ENCODE data around the gene UNC93A. TPM values are rescaled to one million over a fixed set of nuclear protein-coding genes. Genes with fewer than 3 reads are reported as not detected.

The UNC93A gene
- total RNA-seq, 1 donor from 2014 or later: not detected

DNA sequence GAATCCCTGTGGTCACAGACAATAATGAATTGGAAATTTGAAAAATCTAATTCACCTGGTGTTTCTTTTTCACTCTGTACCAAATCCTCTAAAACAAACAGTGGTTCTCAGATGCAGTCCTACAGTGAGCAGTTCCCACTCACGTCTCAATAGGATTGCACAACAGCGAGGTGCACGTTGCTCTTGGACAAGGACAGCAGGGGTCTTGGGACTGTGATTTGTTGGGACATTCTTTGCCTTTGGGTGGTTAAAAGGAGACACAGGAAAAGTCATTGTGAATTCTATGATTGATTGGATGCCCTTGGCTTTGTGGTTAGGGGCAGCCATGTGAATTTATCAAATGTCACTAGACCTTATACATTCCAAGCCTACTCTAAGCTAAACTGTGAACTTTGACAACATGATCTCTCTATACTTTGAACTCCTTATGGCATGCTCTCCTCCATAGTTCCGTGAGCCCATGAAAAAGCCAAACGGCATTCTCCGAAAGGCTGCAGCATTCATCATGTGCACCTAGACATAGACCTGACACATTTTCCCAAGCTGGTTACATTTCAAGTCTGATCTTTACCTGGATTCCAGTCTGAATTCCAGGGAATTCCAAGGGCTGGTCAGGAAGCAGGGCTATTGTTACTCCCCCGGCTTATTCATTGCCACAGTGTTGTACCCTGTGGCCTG is 647 bp downstream of the UNC93A start:
- no peak for DNase-seq (ENCODE audit: extremely low spot score, unreplicated experiment)
- TF ChIP-seq, protein P1, sequence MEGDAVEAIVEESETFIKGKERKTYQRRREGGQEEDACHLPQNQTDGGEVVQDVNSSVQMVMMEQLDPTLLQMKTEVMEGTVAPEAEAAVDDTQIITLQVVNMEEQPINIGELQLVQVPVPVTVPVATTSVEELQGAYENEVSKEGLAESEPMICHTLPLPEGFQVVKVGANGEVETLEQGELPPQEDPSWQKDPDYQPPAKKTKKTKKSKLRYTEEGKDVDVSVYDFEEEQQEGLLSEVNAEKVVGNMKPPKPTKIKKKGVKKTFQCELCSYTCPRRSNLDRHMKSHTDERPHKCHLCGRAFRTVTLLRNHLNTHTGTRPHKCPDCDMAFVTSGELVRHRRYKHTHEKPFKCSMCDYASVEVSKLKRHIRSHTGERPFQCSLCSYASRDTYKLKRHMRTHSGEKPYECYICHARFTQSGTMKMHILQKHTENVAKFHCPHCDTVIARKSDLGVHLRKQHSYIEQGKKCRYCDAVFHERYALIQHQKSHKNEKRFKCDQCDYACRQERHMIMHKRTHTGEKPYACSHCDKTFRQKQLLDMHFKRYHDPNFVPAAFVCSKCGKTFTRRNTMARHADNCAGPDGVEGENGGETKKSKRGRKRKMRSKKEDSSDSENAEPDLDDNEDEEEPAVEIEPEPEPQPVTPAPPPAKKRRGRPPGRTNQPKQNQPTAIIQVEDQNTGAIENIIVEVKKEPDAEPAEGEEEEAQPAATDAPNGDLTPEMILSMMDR (IDR thresholded peaks at IDR 0.05): no peak
- H3K4me3 Mint-ChIP-seq (ENCODE audit: unreplicated experiment): no peak overlapping the region
- H3K4me1 Mint-ChIP-seq (ENCODE audit: unreplicated experiment): no peaks in the 10 kb centered on the region
- no peaks in the 10 kb centered on the region for H3K36me3 Mint-ChIP-seq (ENCODE audit: unreplicated experiment)
- no peak overlapping the region for H3K27ac Mint-ChIP-seq (ENCODE audit: unreplicated experiment)
- H3K9me3 Mint-ChIP-seq (ENCODE audit: unreplicated experiment): no peaks in the 10 kb centered on the region
- H3K27me3 Mint-ChIP-seq (ENCODE audit: unreplicated experiment): peaks cover 15% of the 10 kb centered on the region

DNA sequence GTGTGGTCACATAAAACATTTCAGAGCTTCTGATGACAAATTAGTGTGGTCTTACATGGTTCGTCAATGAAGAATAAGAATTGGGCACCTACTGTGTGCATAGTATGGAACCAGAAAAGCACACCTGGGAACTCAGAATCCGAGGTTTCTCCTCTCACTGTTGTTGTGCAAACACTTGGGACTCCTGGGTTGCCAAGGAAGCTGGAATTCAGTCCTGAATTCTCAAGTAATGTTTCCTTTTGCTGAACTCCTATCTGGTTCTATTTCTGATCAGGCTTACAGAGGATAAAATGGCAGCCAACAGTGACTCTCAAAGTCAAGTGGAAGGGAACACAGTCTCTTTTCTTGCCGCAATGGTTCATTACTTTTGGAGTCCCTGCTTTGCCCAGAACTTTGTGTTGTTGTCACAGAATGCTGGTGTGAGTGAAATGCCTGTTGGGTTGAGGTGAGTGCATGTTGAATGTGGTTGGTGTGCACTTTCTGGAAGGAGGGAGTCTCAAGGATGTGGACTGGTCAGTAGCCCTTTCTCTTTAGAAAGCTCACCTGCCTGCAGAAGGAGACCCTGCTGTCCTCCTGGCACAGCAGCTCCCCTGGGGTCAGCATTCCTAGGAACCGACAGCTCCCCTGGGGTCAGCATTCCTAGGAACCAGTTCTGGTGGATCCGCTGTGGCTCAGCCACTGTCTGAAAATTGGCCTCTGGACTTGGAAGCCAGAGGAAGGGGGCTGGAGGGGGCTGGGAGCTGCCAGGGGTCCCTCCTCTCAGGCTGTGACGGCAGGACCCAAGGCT is 1.4 kb downstream of the UNC93A start:
- TF ChIP-seq, protein P1 (IDR thresholded peaks at IDR 0.05): no peak
- Mint-ChIP-seq H3K4me1 (ENCODE audit: unreplicated experiment) (no peaks in the 10 kb centered on the region), H3K9me3 (ENCODE audit: unreplicated experiment) (no peaks in the 10 kb centered on the region), H3K36me3 (ENCODE audit: unreplicated experiment) (no peaks in the 10 kb centered on the region), H3K27me3 (ENCODE audit: unreplicated experiment) (peaks cover 17% of the 10 kb centered on the region), H3K4me3 (ENCODE audit: unreplicated experiment) (no peak overlapping the region), H3K27ac (ENCODE audit: unreplicated experiment) (no peak overlapping the region)
- DNase-seq (ENCODE audit: extremely low spot score, unreplicated experiment): no peak

DNA sequence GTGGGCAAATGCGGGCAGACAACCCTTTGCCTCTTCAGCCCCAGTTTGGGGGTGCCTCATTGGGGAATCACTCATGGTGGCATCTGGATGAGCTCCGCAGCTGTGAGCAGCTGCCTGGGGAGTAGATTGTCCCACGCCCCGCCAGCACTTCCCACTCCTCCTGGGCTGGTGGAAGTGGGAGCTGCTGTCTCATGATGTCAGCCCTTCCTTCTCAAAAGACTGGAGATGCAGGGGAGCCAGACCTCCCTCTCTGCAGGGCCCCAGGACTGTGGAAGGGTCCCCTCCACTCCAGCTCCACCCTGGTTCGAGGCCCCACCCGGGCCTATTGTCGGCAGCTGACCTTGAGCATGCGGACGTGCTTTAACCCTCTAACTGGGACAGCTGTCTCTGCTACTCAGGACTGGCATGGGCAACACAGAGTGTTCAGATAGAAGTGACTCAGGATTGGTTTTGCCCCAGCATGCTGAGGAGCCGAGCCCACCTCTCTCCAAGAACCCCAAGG is 2.0 kb downstream of the UNC93A start:
- Mint-ChIP-seq H3K27ac (ENCODE audit: unreplicated experiment) (no peak overlapping the region), H3K27me3 (ENCODE audit: unreplicated experiment) (peaks cover 17% of the 10 kb centered on the region), H3K36me3 (ENCODE audit: unreplicated experiment) (no peaks in the 10 kb centered on the region), H3K4me1 (ENCODE audit: unreplicated experiment) (no peaks in the 10 kb centered on the region), H3K9me3 (ENCODE audit: unreplicated experiment) (no peaks in the 10 kb centered on the region), H3K4me3 (ENCODE audit: unreplicated experiment) (no peak overlapping the region)
- TF ChIP-seq, protein P1 (IDR thresholded peaks at IDR 0.05): no peak
- no peak for DNase-seq (ENCODE audit: extremely low spot score, unreplicated experiment)

DNA sequence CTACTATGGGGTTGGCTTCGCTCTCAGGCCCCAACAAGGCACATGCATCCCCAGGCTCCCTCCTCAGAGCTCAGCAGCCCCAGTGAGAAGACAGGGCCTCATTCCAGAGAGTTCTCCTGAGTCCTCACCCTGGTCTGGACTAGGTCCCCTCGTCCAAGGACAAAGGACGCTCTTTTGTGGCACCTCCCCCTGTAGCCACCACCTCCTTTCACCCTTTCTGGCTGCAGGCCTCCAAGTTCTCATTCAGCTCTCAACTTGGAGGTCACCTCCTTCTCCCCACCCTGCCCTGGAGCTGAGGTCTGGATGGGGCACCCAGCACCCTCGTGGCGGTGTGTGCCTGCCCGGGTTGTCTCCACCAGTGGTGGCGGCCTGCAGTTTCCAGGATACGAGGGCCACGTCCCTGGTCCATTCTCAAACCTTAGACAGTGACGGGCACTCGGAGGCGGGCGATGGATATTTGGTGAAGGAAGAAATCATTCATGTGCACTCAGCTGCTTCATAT is 2.5 kb downstream of the UNC93A start:
- H3K27me3 Mint-ChIP-seq (ENCODE audit: unreplicated experiment): peaks cover 15% of the 10 kb centered on the region
- H3K4me3 Mint-ChIP-seq (ENCODE audit: unreplicated experiment): no peak overlapping the region
- H3K9me3 Mint-ChIP-seq (ENCODE audit: unreplicated experiment): no peaks in the 10 kb centered on the region
- TF ChIP-seq, protein P1 (IDR thresholded peaks at IDR 0.05): no peak
- DNase-seq (ENCODE audit: extremely low spot score, unreplicated experiment): no peak
- no peaks in the 10 kb centered on the region for H3K36me3 Mint-ChIP-seq (ENCODE audit: unreplicated experiment)
- H3K4me1 Mint-ChIP-seq (ENCODE audit: unreplicated experiment): no peaks in the 10 kb centered on the region
- H3K27ac Mint-ChIP-seq (ENCODE audit: unreplicated experiment): no peak overlapping the region

DNA sequence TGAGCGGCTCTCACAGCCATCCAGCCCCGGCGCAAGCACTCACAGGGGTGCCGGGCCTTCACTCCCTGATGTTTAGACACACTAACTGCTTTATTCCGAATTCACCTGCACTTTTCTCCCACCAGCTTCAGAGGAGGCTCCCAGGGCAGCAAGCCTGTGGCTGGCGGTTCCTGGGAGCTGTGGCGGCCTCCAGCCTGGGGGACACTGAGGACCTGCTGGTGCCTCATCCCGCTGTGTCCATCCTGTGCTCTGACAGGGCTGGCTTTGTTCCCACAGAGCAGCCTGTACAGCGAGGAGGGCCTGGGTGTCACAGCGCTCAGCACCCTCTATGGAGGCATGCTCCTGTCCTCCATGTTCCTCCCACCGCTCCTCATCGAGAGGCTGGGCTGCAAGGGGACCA is 3.1 kb downstream of the UNC93A start:
- Mint-ChIP-seq H3K36me3 (ENCODE audit: unreplicated experiment) (no peaks in the 10 kb centered on the region), H3K9me3 (ENCODE audit: unreplicated experiment) (no peaks in the 10 kb centered on the region), H3K4me3 (ENCODE audit: unreplicated experiment) (no peak overlapping the region), H3K27ac (ENCODE audit: unreplicated experiment) (no peak overlapping the region), H3K27me3 (ENCODE audit: unreplicated experiment) (peaks cover 11% of the 10 kb centered on the region), H3K4me1 (ENCODE audit: unreplicated experiment) (no peaks in the 10 kb centered on the region)
- TF ChIP-seq, protein P1 (IDR thresholded peaks at IDR 0.05): no peak
- no peak for DNase-seq (ENCODE audit: extremely low spot score, unreplicated experiment)

Measured in osteocyte (in vitro differentiated cells).